Activated naive CD4-positive, alpha-beta T cell treated with Interleukin-2 at 50 U/mL for 16 hours (primary cell): ENCODE results near the gene RTEL1.
A peak's percentile ranks its signal among the peaks of the same experiment; 100 is the strongest.
"Not testable (repeated sequence)": the region's sequence is repeated elsewhere in the genome, so short reads cannot be mapped to it uniquely, and the experiment has no call there.

Source experiments
- DNase-seq: peaks from one replicate; pipeline ENCODE4 v3.0.0-alpha.2; 2020

The RTEL1 gene, protein sequence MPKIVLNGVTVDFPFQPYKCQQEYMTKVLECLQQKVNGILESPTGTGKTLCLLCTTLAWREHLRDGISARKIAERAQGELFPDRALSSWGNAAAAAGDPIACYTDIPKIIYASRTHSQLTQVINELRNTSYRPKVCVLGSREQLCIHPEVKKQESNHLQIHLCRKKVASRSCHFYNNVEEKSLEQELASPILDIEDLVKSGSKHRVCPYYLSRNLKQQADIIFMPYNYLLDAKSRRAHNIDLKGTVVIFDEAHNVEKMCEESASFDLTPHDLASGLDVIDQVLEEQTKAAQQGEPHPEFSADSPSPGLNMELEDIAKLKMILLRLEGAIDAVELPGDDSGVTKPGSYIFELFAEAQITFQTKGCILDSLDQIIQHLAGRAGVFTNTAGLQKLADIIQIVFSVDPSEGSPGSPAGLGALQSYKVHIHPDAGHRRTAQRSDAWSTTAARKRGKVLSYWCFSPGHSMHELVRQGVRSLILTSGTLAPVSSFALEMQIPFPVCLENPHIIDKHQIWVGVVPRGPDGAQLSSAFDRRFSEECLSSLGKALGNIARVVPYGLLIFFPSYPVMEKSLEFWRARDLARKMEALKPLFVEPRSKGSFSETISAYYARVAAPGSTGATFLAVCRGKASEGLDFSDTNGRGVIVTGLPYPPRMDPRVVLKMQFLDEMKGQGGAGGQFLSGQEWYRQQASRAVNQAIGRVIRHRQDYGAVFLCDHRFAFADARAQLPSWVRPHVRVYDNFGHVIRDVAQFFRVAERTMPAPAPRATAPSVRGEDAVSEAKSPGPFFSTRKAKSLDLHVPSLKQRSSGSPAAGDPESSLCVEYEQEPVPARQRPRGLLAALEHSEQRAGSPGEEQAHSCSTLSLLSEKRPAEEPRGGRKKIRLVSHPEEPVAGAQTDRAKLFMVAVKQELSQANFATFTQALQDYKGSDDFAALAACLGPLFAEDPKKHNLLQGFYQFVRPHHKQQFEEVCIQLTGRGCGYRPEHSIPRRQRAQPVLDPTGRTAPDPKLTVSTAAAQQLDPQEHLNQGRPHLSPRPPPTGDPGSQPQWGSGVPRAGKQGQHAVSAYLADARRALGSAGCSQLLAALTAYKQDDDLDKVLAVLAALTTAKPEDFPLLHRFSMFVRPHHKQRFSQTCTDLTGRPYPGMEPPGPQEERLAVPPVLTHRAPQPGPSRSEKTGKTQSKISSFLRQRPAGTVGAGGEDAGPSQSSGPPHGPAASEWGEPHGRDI (N-terminal part only)

DNA sequence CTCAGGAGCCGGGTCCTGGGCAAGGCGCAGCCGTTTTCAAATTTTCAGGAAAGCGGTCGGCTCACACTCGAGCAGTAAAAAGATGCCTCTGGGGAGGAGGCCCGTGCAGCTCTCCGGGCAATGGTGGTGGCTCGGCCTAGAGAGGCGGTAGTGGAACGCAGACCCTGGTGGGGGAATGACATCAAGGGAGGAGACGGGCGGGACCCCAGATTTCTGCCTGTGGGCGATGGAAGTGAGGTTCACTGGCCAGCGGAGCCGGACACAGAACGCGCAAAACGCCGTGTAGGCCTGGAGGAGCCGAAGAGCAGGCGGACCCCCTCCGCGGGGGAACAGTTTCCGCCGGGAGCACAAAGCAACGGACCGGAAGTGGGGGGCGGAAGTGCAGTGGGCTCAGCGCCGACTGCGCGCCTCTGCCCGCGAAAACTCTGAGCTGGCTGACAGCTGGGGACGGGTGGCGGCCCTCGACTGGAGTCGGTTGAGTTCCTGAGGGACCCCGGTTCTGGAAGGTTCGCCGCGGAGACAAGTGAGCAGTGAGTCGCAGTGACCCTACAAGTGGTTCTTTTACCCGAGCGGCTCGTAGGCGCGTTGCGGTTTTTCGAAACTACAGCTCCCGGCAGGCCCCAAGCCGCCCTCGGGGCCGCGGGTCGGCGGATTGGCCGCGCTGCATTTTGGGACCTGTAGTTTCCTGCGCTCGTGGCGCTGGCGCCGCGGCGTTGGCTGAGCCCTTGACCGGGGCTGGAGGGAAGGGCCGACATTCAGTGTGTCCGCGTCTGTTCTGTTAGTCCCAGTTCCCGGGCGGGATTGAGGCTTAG, at the start of gene RTEL1:
RTEL1 (plus strand) TSS at position 376 of the 812 bp plus-strand sequence. CDS start 1,091 bp downstream, outside the sequence.
- DNase-seq: peak; percentile 91

- no peak for DNase-seq
These were observed 47.3 kb upstream of the RTEL1 start for GRCh38 chr20:63610581-63611435.

DNA sequence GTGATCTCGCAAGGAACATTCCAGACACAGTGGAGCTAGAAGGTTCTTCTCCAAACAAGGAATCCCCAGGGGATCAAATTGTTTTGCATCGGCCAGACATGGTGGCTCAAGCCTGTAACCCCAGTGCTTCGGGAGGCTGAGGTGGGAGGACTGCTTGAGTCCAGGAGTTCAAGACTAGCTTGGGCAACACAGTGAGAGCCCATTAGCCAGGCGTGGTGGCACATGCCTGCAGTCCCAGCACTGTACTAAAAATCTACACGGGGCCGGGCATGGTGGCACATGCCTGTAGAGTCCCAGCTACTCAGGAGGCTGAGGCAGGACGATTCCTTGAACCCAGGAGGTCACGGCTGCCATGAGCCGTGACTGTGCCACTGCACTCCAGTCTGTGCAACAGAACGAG, 46.5 kb upstream of the RTEL1 start:
- DNase-seq: no peak

GRCh38 chr20:63612276-63612931, 45.7 kb upstream of the RTEL1 start:
- no peak for DNase-seq

DNA sequence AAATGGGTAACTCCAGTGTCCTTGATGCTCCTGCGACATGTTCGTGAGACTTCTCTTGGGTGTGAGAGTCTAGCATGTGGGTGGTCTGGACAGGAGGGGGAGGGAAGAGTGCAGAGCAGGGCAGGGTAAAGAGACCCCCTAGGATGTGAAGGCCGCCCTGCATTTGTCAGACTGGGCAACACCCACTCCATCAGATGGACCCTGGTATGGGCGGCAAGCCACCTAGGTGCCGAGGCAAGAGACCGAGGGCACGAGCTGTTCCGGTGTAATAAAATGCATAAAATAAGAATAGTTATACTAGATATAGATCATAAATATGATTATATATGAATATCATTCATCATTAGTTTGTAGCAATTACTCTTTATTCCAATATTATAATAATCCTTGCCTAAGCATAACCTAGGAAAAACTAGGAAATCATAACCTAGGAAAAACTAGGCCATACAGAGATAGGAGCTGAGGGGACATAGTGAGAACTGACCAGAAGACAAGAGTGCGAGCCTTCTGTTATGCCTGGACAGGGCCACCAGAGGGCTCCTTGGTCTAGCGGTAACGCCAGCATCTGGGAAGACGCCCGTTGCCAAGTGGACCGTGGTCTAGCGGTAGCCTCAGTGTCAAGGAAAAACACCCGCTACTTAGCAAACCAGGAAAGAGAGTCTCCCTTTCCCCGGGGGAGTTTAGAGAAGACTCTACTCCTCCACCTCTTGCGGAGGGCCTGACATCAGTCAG, 44.1 kb upstream of the RTEL1 start:
- not testable (repeated sequence) for DNase-seq

DNA sequence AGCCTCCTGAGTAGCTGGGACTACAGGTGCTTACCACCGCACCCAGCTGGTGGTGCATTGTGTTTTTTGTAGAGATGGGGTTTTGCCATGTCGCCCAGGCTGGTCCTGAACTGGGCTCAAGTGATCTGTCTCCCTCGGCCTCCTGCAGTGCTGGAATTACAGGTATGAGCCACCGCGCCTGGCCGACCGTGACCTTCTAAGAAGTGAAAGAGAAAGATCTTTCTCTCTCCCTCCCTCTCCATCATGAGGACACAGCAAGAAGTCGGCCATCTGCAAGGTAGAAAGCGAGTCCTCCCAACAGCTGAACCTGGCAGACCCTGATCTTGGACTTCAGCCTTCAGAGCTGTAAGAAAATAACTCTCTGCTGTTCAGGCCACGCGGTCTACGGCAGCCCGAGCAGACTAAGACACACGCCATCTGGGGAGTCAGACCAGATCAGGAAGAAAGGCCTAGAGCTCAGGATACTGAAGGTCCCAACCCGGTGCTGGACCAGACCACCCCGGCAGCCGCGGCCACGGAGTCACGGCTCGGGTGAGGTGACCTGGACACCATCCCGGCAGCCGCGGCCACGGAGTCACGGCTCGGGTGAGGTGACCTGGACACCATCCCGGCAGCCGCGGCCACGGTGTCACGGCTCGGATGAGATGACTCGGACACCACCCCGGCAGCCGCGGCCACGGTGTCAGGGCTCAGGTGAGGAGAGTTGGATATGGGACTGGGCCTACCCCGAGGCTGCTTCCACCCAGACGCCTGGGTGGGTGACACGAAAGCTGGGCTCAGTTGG, 40.8 kb upstream of the RTEL1 start:
- no peak for DNase-seq

DNA sequence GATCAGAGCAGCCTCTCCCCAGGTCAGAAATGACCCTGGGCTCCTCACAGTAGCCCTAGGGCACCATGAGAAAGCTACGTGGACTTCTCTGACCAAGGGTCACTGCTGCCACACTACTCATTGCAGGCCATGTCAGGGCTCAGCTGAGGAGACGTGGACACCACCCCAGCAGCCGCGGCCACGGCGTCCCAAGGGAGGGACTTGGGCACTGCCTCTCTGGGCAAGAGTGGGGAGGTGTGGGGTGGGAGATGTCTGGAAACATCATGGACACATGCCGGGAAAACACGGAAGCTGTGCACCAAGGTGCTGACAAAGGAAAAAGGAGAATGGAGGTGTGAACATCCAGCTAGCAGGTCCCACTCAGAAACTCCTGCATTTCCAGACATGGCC, 40.2 kb upstream of the RTEL1 start:
- DNase-seq: no peak

DNA sequence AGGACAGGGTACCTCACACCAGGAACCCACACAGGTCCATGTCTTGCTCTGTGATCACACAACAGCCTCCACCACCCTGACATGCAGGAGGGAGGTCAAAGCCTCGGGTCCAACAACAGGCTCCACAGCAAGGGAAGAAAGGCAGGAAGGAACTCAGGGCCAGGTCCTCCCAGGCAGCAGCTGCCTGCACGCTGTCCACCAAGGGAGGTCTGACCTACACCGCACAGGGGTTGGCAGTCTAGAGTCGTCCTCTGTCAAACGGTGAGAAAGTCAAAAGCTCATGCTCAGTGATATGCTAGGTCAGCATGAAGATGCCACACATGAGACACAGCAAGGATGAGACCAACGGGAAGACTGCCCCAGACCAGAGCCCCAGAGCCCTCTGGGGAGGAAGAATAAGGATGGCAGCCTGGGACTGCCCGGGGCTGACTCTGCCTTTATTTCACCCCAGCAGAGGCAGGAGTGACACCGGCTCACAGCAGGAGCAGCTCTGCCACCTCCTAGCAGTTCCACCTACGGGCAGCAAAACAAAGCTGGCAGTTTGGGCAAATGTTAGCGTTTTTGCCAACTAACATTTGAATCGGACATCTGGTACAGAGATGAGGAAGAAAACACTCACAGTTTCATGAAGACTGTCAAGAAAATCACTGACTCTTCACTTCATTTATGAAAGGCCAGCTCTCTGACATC, 39.7 kb upstream of the RTEL1 start:
- DNase-seq: no peak

GRCh38 chr20:63619086-63619485, 39.0 kb upstream of the RTEL1 start:
- no peak for DNase-seq

DNA sequence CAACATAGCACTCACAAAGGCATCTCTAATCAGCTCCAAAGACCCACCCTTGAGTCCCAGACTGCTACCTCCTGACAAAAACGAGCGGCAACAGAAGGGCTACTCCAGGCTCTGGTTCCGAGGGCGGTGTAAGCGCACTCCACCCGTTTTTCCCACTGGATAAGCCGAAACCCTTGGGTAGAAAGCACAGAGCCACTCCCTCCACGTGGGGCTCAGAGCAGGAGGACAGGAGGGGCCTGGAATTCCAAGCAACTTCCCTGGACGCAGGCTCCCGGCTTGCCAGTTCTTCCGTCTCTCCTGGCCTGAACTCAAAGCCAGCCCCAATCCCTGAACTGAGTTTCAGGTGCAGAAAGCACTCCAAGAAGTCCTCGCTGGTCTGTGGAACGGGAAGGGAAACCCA, 38.6 kb upstream of the RTEL1 start:
- DNase-seq: no peak

GRCh38 chr20:63620991-63621390, 37.1 kb upstream of the RTEL1 start:
- no peak for DNase-seq

DNA sequence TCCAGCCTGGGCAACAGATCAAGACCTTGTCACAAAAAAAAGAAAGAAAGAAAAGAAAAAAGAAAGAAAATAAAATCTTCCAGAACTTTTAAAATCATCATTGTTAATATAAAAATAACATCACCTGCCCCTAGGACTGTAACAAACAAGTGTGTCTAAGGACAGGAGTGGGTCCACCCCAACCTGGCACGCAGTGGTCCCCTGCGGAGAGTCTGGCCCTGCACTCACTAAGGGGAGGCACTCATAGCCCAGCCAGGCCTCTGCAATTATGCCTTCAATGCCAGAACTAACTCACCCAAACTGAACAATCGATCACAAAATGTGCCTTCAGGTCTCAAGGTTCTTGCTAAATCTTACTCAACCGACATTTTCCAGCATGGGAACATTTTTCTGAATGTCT, 36.0 kb upstream of the RTEL1 start:
- no peak for DNase-seq

DNA sequence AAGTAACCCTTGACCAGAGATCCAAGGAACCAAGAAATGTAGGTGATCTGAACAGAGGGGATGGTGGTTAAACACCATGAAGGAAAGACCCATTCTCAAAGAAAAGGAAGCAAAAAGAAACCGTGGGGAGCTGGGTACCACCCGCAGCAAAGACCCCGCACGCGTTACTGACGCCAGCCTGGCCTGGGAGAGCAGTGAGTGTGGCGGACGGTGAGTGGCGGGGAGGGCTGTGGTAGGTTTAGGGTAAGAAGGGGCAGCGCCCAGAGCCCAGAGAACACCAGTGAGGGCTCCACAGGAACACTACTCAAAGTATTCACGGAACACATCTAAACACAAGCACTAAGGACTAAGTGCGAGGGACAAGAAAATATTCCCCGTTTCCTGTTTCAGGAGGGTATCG, 35.4 kb upstream of the RTEL1 start:
- no peak for DNase-seq

- DNase-seq: no peak
These were observed 33.6 kb upstream of the RTEL1 start for GRCh38 chr20:63624486-63624885.

DNA sequence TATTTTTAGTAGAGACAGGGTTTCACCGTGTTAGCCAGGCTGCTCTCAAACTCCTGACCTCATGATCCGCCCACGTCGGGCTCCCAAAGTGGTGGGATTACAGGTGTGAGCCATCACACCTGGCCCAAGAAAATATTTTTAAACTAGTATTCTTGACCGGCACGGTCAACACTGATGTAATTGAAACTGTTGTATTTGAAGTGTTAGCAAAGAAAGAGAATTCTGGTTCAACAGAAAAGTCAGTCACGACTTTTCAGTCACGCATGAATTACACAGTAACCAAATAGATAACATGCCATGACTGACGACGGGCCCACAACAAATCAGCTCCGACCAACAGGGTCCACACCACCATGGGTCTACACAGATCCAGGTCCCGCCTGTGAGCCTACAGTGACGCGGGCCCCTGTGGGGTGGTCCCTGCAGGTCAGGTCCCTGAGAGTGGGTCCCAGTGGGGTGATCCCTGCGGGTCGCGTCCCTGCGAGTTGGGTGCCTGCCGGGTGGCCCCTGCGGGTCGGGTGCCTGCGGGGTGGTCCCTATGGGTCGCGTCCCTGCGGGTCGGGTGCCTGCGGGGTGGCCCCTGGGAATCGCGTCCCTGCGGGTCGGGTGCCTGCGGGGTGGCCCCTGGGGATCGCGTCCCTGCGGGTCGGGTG, 32.2 kb upstream of the RTEL1 start:
- DNase-seq: peak; percentile 26

DNA sequence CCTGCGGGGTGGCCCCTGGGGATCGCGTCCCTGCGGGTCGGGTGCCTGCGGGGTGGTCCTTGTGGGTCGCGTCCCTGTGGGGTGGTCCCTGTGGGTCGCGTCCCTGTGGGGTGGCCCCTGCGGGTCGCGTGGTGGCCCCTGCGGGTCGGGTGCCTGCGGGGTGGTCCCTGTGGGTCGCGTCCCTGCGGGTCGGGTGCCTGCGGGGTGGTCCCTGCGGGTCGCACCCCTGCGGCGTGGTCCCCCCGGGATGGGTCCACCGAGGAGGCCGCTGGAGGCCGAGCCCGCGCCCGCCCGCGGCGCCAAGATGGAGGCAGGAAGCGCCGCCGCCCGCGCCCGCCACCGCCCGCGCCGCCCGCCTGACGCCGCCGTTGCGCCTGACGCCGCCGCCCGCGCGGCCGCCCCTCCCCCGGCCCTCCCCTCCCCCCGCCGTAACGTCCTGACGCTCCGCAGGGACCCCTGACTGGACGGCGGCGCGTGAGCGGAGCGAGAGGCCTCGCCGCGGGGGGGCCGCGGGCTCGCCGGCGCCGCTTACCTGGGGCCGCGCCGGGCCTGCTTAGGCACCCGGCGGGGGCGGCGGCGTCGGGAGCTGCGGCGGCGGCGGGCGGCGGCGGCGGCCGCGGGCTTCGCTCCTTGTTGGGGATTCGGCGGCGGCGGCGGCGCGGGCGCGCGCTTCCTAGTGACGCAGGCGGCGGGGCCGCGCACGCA, 31.5 kb upstream of the RTEL1 start, which contains the start of gene GMEB2:
GMEB2 (minus strand) TSS at position 678 of the 705 bp plus-strand sequence. CDS start 7,704 bp downstream, outside the sequence.
- DNase-seq: peak; percentile 75

GRCh38 chr20:63627129-63627750, 30.9 kb upstream of the RTEL1 start:
- peak; percentile 94 for DNase-seq
